Lung (tissue), 12 donors: Measurements from ENCODE around the gene PCDHB16. TPM values are rescaled to one million over a fixed set of nuclear protein-coding genes. Genes with fewer than 3 reads are reported as not detected.
"Not testable (repeated sequence)": the region's sequence is repeated elsewhere in the genome, so short reads cannot be mapped to it uniquely, and the experiment has no call there.

Source experiments
- ATAC-seq: fragments of 200-7000 bp; cut with Tn5 transposase; one replicate; pipeline ENCODE4 v1.9.1; 2020; ENCODE audit warnings: moderate number of reproducible peaks; ENCODE audit not compliant: insufficient read depth, low FRiP score
- DNase-seq, 3 donors: peaks; one replicate each; pipeline ENCODE4 v3.0.0-alpha.2; 2013 to 2017
- H3K27ac ChIP-seq, 2 donors: one replicate each; pipeline ENCODE4 v1.5.1; 2013; ENCODE audit warnings: mild to moderate bottlenecking in 2 of 2, moderate library complexity in 2 of 2, control low read depth in 1 of 2, inconsistent platforms in 1 of 2, low read depth in 1 of 2, low read length in 1 of 2
- H3K27me3 ChIP-seq, 3 donors: one replicate each; pipeline ENCODE4 v1.5.1; 2013; ENCODE audit warnings: low read length in 2 of 3; ENCODE audit not compliant: control insufficient read depth in 3 of 3, insufficient read depth in 3 of 3
- H3K36me3 ChIP-seq, 4 donors: one replicate each; pipeline ENCODE4 v1.5.1; 2013; ENCODE audit warnings: low read length in 4 of 4, mild to moderate bottlenecking in 1 of 4, moderate library complexity in 1 of 4; ENCODE audit not compliant: control insufficient read depth in 4 of 4, insufficient read depth in 4 of 4
- H3K4me1 ChIP-seq, 5 donors: one replicate each; pipeline ENCODE4 v1.5.1; 2013; ENCODE audit warnings: low read length in 5 of 5, mild to moderate bottlenecking in 2 of 5, moderate library complexity in 1 of 5; ENCODE audit not compliant: control insufficient read depth in 5 of 5, insufficient read depth in 5 of 5
- H3K4me3 ChIP-seq: one replicate; pipeline ENCODE4 v1.5.1; 2013; ENCODE audit warnings: mild to moderate bottlenecking, control low read depth, moderate library complexity
- H3K9ac ChIP-seq, 2 donors: one replicate each; pipeline ENCODE4 v1.5.1; 2013; ENCODE audit warnings: low read length in 2 of 2, control low read depth in 1 of 2; ENCODE audit not compliant: insufficient read depth in 1 of 2
- H3K9me3 ChIP-seq, 4 donors: one replicate each; pipeline ENCODE4 v1.5.1; 2013; ENCODE audit warnings: low read length in 3 of 4, mild to moderate bottlenecking in 1 of 4, moderate library complexity in 1 of 4; ENCODE audit not compliant: control insufficient read depth in 4 of 4, insufficient read depth in 3 of 4
- CTCF ChIP-seq: IDR thresholded peaks from 2 replicates; pipeline ENCODE4 v1.5.1; 2012; ENCODE audit warnings: mild to moderate bottlenecking; ENCODE audit errors: control extremely low read depth, extremely low read depth
- WGBS, 2 donors: extraction: QIAGEN DNeasy Blood & Tissue Kit; methylation state at CpG; one replicate each; pipeline ENCODE4 v1.1.7; 2013; 5-methylcytosine and 5-hydroxymethylcytosine counted together
- polyA plus RNA-seq, 2 donors: library from polyadenylated mRNA; stranded (reverse); fragments of 200-250 nt; gene quantifications; one replicate each; pipeline ENCODE4 v1.2.1, GENCODE V29; 2013
- total RNA-seq, 2 donors: library from RNA; depleted of rRNA in 1 of 2; stranded (reverse); fragments of >200 nt in 1 of 2; gene quantifications; one replicate each; pipeline ENCODE4 v1.2.1, GENCODE V29; 2014 to 2021
- donor health status: control.
- donor health status: control.
- donor health status: Bipolar disorder and iron deficiency.
- donor health status: healthy.
- donor health status: DM: yes; HTN: yes; CAD: no.

Gene PCDHB16
- total and polyA plus RNA-seq, 4 donors, result 0.87 to 9.2 (median 2.3) TPM

GRCh38 chr5:141208478-141208877 is 26.3 kb downstream of the PCDHB16 start, which contains the start of gene PCDHB12:
Gene PCDHB12, plus strand, starts transcription at chr5:141208719. Its CDS starts 189 bp downstream, at chr5:141208908.
- DNase-seq (peak; percentile 40 to 64 (median 54)), ATAC-seq (no peak)
- Histone ChIP-seq H3K27me3 (no peaks in the 10 kb centered on the region), H3K4me3 (no peak within 1 kb of the TSS), H3K36me3 (no peaks in the 10 kb centered on the region), H3K9ac (no peak within 1 kb of the TSS), H3K27ac (no peak within 1 kb of the TSS), H3K9me3 (peaks cover 0 to 28% (median 13%) of the 10 kb centered on the region in 4 donors), H3K4me1 (peaks cover 0 to 2% (median 0%) of the 10 kb centered on the region in 5 donors)
- WGBS, 2 donors, result 14 to 19% methylated on average over 11 of the region's 11 CpGs
- TF ChIP-seq CTCF, result no peak

GRCh38 chr5:141210281-141210680 is 28.1 kb downstream of the PCDHB16 start:
- 31 to 40% methylated on average over 34 to 39 of the region's 39 CpGs for WGBS, 2 donors
- not testable (repeated sequence) for DNase-seq, H3K9ac ChIP-seq, H3K36me3 ChIP-seq, ATAC-seq, H3K4me1 ChIP-seq, H3K27me3 ChIP-seq, H3K27ac ChIP-seq, H3K4me3 ChIP-seq
- peaks cover 0 to 34% (median 15%) of the 10 kb centered on the region in 4 donors for H3K9me3 ChIP-seq

GRCh38 chr5:141210849-141211248 is 28.7 kb downstream of the PCDHB16 start:
- H3K27me3 ChIP-seq, H3K36me3 ChIP-seq, H3K4me3 ChIP-seq, DNase-seq, ATAC-seq, H3K27ac ChIP-seq, H3K9ac ChIP-seq, H3K4me1 ChIP-seq: not testable (repeated sequence)
- 24 to 40% methylated on average over 12 to 21 of the region's 27 CpGs for WGBS, 2 donors
- peaks cover 0 to 34% (median 15%) of the 10 kb centered on the region in 4 donors for H3K9me3 ChIP-seq

- not testable (repeated sequence) for H3K4me3 ChIP-seq, H3K9ac ChIP-seq, H3K36me3 ChIP-seq, H3K27ac ChIP-seq, H3K27me3 ChIP-seq, H3K4me1 ChIP-seq
- ATAC-seq (peak; percentile 11), DNase-seq (peak; percentile 50 to 53 (median 53))
- 8 to 9% methylated on average over 12 to 13 of the region's 18 CpGs for WGBS, 2 donors
- H3K9me3 ChIP-seq, result peaks cover 0 to 43% (median 12%) of the 10 kb centered on the region in 4 donors
Measured at GRCh38 chr5:141213656-141214339, 31.6 kb downstream of the PCDHB16 start, which contains the start of gene PCDHB13. Gene PCDHB13, plus strand, starts transcription at chr5:141213919. Its CDS starts 205 bp downstream, at chr5:141214124.

- H3K9ac ChIP-seq, H3K4me3 ChIP-seq, H3K4me1 ChIP-seq, H3K36me3 ChIP-seq, H3K27ac ChIP-seq, ATAC-seq, H3K27me3 ChIP-seq, DNase-seq: not testable (repeated sequence)
- peaks cover 0 to 37% (median 13%) of the 10 kb centered on the region in 4 donors for H3K9me3 ChIP-seq
- WGBS, 2 donors, result 51 to 71% methylated on average over 8 to 11 of the region's 12 CpGs
Measured at GRCh38 chr5:141214583-141214982, 32.4 kb downstream of the PCDHB16 start.

- ATAC-seq, H3K27ac ChIP-seq, H3K4me3 ChIP-seq, H3K27me3 ChIP-seq, H3K36me3 ChIP-seq, DNase-seq, H3K9ac ChIP-seq, H3K4me1 ChIP-seq: not testable (repeated sequence)
- 34 to 44% methylated on average over 26 to 37 of the region's 40 CpGs for WGBS, 2 donors
- peaks cover 0 to 29% (median 15%) of the 10 kb centered on the region in 4 donors for H3K9me3 ChIP-seq
Measured at GRCh38 chr5:141215504-141215903, 33.3 kb downstream of the PCDHB16 start.

GRCh38 chr5:141216035-141216434 is 33.8 kb downstream of the PCDHB16 start:
- not testable (repeated sequence) for H3K4me3 ChIP-seq, H3K9ac ChIP-seq, H3K27me3 ChIP-seq, DNase-seq, H3K36me3 ChIP-seq, H3K4me1 ChIP-seq, H3K27ac ChIP-seq, ATAC-seq
- H3K9me3 ChIP-seq, result peaks cover 0 to 30% (median 14%) of the 10 kb centered on the region in 4 donors
- WGBS, 2 donors, result 27 to 37% methylated on average over 10 to 22 of the region's 26 CpGs
